Activated CD8-positive, alpha-beta memory T cell treated with anti-CD3 and anti-CD28 coated beads, Interleukin-2, amount 50 U/mL, for 1 hour (primary cell): Measurements from ENCODE around the gene GOLPH3.
A peak's percentile ranks its signal among the peaks of the same experiment; 100 is the strongest.
"Not testable (repeated sequence)": the region's sequence is repeated elsewhere in the genome, so short reads cannot be mapped to it uniquely, and the experiment has no call there.

ENCODE experiments used
- DNase-seq: peaks from one replicate; pipeline ENCODE4 v3.0.0-alpha.2; 2020; ENCODE audit errors: extremely low read depth

The GOLPH3 gene

GRCh38 chr5:32174011-32174870, at the start of gene GOLPH3:
Gene GOLPH3 (minus strand): TSS chr5:32174319. CDS start chr5:32174034, 285 bp downstream.
- peak; percentile 78 for DNase-seq

GRCh38 chr5:32222723-32223470, 48.8 kb upstream of the GOLPH3 start:
- DNase-seq: no peak

- no peak for DNase-seq
Observed at GRCh38 chr5:32217886-32218396, 43.8 kb upstream of the GOLPH3 start.

DNA sequence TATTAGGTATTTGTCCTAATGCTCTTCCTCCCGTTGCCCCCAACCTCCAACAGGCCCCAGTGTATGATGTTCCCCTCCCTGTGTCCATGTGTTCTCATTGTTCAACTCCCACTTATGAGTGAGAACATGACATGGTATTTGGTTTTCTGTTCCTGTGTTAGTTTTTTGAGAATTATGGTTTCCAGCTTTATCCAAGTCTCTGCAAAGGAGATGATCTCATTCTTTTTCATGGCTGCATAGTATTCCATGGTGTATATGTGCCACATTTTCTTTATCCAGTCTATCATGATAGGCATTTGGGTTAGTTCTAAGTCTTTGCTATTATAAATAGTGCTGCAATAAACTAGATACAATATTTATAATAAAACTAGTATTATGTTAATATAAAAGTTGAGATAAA, 40.2 kb upstream of the GOLPH3 start:
- DNase-seq: not testable (repeated sequence)

GRCh38 chr5:32210151-32210550, 36.0 kb upstream of the GOLPH3 start:
- no peak for DNase-seq

DNA sequence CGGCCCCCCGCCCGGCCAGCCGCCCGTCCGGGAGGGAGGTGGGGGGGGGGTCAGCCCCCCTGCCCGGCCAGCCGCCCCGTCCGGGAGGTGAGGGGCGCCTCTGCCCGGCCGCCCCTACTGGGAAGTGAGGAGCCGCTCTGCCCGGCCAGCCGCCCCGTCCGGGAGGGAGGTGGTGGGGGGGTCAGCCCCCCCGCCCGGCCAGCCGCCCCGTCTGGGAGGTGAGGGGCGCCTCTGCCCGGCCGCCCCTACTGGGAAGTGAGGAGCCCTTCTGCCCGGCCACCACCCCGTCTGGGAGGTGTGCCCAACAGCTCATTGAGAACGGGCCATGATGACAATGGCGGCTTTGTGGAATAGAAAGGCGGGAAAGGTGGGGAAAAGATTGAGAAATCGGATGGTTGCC, 34.7 kb upstream of the GOLPH3 start:
- not testable (repeated sequence) for DNase-seq

GRCh38 chr5:32207355-32207634, 33.2 kb upstream of the GOLPH3 start:
- DNase-seq: no peak

DNA sequence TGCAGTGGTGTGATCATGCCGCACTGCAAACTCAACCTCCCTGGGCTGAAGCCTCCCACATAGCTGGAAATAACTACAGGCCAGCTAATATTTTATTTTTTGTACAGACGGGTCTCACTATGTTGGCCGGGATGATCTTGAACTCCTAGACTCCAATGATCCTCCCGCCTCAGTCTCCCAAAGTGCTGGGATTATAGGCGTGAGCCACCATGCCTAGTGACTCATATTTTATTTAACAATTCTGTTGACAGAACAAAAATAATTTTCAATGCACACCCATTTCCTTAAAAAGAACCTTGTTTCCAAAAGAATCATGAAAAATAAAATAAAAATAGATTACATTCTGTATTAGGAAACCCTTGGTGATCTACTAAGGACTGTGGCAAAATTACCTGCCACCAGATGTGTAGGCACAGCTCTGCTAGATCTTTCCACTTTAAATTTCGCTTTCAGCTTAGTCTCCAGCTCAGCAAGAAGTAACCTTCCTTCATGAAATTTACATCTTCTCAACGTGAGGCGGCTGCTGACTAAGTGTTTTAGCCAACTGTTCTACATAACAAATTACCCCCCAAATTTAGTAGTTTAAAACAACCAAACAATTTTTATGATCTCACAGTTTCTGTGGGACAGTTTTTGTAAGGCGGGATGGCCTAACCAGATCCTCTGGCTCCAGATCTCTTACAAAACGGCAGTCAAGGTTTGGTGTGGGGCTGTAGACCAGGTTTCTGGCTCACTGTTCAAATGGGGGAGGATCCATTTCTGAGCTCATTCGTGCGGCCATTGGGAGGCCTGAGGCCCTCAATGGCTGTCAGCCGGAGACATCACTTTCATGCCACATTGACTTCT, 32.6 kb upstream of the GOLPH3 start:
- no peak for DNase-seq

DNA sequence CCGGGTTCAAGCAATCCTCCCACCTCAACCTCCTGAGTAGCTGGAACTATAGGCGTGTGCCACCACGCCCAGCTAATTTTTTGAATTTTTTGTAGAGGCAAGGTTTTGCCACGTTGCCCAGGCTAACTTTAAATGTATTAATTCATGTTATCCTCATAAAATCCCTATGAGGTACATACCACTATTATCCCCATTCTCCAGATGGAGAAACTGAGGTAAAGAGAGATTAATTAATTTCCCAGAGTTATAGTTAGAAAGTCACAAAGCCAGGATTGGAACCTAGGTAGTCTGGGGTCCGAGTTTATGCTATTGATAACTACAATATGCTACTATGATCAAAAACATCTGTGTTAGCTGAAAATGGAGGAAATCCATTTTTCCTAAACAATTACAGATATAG, 31.9 kb upstream of the GOLPH3 start:
- no peak for DNase-seq

GRCh38 chr5:32202394-32202793, 28.3 kb upstream of the GOLPH3 start:
- DNase-seq: no peak

GRCh38 chr5:32201122-32201753, 27.1 kb upstream of the GOLPH3 start:
- no peak for DNase-seq

GRCh38 chr5:32197032-32197431, 22.9 kb upstream of the GOLPH3 start:
- no peak for DNase-seq

DNA sequence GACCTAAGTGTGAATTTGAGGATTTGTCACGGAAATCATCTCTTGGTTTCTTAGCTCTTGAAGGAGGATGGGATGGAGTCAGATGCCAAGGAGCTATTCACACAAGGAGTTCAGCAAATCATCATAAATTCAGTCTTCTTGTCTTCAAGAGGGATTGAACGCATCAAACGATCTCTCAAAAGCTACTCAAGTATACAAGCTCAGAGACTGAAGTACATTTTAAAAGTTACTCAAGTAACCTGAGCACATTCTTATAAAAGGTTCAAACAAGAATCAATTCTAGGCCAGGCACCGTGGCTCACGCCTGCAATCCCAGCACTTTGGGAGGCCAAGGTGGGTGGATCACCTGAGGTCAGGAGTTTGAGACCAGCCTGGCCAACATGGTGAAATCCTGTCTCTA, 21.1 kb upstream of the GOLPH3 start:
- DNase-seq: no peak

DNA sequence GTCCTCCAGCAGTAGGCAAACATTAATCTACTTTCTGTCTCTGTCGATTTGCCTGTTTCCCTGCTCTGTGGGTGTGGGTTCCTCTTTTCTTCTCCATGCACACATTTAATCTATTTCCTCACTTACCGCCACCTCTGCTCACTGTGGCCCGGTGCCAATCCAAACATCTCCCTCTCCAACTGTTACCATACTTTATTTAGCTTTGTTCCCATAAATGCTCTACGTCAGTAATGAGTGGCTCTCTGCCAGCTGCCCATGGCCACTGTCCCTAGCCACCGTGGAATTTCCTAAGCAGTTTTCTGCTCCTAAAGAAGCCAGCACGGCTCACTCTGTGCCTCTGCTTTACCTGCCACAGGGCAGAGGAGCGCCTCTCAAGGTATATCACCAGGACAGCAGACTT, 19.5 kb upstream of the GOLPH3 start:
- no peak for DNase-seq

DNA sequence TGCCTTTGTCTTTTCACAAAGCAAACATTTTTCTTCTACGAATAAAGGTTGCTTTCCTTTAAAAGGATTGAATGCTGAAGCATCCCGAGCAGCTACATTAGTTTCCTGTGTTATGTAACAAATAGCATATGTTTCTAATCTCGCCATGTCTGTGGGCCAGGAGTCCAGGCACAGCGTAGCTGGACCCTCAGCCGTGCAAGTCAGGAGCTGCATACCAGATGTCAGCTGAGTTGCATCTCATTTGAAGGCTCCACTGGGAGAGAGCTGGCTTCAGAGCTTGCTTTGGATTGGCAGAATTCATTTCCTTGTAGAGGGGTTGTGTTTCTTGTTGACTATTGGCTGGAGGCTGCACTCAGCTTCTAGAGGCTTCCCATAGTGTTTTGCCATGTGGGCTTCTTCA, 16.0 kb upstream of the GOLPH3 start:
- DNase-seq: no peak

DNA sequence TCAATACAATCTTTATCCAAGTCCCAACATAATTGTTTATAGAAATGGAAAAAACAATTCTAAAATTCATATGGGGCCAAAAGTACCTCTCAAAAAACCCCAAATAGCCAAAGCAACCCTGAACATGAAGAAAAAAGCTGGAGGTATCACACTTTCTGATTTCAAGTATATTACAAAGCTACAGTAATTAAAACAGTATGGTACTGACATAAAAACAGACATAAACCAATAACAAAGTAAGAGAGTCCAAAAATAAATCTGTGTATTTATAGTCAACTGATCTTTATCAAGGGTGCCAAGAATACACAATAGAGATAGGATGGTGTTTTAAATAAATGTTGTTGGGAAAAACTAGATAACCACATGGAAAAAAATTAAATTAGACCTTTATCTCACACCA, 13.6 kb upstream of the GOLPH3 start:
- no peak for DNase-seq

GRCh38 chr5:32182463-32183063, 8.4 kb upstream of the GOLPH3 start:
- no peak for DNase-seq

GRCh38 chr5:32173267-32174010, 680 bp downstream of the GOLPH3 start:
- no peak for DNase-seq

DNA sequence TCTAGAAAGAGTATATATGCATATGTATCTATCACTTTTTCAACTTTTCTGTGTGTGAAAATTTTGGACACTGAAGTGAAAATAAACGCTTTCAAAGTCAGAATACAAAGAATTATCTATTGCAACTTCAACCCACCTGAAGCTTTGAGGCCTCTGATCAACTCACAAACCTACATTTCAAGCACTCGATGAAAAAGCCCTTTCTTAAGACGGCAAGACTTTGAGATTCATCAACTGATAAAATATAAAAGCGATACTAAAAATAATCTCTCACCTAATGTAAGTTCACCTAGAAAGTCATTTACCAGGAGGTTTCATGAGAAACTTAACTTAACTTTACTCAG, 1.2 kb downstream of the GOLPH3 start:
- DNase-seq: no peak

DNA sequence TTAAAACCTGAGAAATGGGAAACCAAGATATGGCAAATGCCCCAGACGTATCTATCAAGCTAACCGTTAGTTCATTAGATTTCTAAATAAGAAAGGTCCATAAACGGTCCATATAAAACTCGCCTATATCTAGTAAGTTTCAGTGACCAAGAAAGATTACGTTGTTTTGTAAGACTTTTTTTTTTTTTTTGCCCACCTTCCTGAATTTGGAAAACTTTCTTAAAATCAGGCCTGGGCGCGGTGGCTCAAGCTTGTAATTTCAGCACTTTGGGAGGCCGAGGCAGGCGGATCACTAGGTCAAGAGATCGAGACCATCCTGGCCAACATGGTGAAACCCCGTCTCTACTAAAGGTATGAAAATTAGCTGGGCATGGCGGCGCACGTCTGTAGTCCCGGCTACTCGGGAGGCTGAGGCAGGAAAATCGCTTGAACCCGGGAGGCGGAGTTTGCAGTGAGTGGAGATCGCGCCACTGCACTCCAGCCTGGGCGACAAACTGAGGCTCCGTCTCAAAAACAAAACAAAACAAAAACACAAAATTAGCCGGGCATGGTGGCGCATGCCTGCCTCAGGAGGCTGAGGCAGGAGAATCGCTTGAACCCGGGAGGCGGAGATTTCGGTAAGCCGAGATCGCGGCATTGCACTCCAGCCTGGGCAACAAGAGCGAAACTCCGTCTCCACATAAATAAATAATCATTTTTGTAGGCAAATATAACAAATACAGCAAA, 1.8 kb downstream of the GOLPH3 start:
- not testable (repeated sequence) for DNase-seq
